ENCODE data around the gene TAAR6.
"Not testable (repeated sequence)": the region's sequence is repeated elsewhere in the genome, so short reads cannot be mapped to it uniquely, and the experiment has no call there.

The TAAR6 gene

GRCh38 chr6:132590362-132590761 lies 20.2 kb downstream of the TAAR6 start:
- no peak for DNase-seq

- DNase-seq = no peak
Observed at GRCh38 chr6:132592855-132593254, 22.7 kb downstream of the TAAR6 start.

GRCh38 chr6:132596201-132596600 lies 26.1 kb downstream of the TAAR6 start:
- no peak for DNase-seq

GRCh38 chr6:132598473-132598872 lies 28.4 kb downstream of the TAAR6 start:
- no peak for DNase-seq

- DNase-seq = not testable (repeated sequence)
Observed at GRCh38 chr6:132600900-132601299, 30.8 kb downstream of the TAAR6 start.

- DNase-seq = no peak
Observed at GRCh38 chr6:132604635-132605152, 34.6 kb downstream of the TAAR6 start.

GRCh38 chr6:132607544-132608233 lies 37.6 kb downstream of the TAAR6 start:
- DNase-seq = no peak

GRCh38 chr6:132611616-132612015 lies 41.5 kb downstream of the TAAR6 start:
- no peak for DNase-seq

- DNase-seq = no peak
Observed at GRCh38 chr6:132612449-132613108, 42.5 kb downstream of the TAAR6 start.

GRCh38 chr6:132614554-132614953 lies 44.4 kb downstream of the TAAR6 start:
- no peak for DNase-seq

- no peak for DNase-seq
Observed at GRCh38 chr6:132616677-132617076, 46.6 kb downstream of the TAAR6 start.

All from NCI-H226 (cell line).